ENCODE data around the gene ZNF768.
"Not testable (repeated sequence)": the region's sequence is repeated elsewhere in the genome, so short reads cannot be mapped to it uniquely, and the experiment has no call there.

The ZNF768 gene

DNA sequence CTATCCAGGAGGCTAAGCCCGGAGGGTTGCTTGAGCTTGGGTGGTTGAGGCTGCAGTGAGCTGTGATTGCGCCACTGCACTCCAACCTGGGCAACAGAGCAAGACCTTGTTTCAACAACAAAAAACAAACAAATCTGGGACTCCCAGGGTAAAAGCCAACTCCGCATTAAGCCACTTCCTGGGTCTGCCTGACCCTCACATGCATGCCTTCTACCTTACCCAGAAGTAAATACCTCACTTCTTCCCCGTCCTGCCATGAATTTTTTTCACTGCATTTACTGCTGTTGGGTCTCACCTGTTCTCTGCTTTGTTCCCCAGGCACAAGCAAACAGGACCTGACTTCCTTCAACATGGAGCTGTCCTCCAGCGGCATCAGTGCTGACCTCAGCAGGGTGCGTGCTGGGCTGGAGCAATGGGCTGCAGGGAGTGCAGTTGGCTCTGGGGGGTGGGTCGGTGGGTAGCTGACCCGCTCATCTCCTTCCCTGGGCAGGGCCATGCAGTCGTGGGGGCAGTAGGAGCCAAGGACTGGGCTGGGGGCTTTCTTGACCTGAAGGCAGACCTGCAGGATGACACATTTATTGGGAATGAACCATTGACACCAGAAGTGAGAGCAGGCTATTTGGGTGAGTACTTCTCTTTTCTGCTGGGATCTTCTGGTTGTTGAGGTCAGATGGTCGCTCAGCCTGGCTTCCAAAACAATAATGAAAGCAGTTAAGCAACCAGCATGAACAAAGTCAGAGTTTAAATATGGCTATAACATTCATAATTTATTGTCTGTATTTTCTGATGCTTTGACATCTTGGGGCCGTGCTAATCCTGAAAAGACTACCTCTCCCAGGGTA lies 37.4 kb downstream of the ZNF768 start:
- H3K9me3 Mint-ChIP-seq: no peaks in the 10 kb centered on the region
- no peak overlapping the region for H3K4me3 Mint-ChIP-seq
- no peak for DNase-seq (ENCODE audit: low spot score)
- peaks cover 69% of the 10 kb centered on the region for H3K36me3 Mint-ChIP-seq (ENCODE audit: low read depth)
- peaks cover 36% of the 10 kb centered on the region for H3K4me1 Mint-ChIP-seq (ENCODE audit: low read depth)
- H3K27ac Mint-ChIP-seq: no peak overlapping the region
- no peaks in the 10 kb centered on the region for H3K27me3 Mint-ChIP-seq (ENCODE audit: low read depth)

- no peak for DNase-seq (ENCODE audit: low spot score)
- Mint-ChIP-seq H3K27ac (no peak overlapping the region), H3K27me3 (ENCODE audit: low read depth) (no peaks in the 10 kb centered on the region), H3K4me3 (no peak overlapping the region), H3K4me1 (ENCODE audit: low read depth) (peaks cover 34% of the 10 kb centered on the region), H3K9me3 (no peaks in the 10 kb centered on the region), H3K36me3 (ENCODE audit: low read depth) (peaks cover 77% of the 10 kb centered on the region)
These were observed 40.4 kb downstream of the ZNF768 start for GRCh38 chr16:30485818-30486436.

DNA sequence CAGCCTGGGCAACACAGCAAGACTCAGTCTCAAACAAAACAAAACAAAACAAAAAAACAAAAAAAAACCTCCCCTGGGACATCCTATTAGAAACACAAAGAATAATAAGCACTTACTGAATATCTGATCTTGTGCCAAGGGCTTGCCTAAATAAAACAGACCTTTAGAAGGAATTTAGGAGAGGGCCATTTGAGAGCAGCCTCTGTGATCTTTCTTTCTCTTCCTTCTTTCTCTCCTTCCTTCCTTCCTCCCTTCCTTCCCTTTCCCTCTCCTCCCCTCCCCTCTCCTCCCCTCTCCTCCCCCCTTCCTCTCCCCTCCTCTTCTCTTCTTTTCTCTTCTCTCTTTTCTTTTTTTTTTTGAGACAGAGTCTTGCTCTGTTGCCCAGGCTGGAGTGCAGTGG lies 41.5 kb downstream of the ZNF768 start:
- H3K4me3 Mint-ChIP-seq: no peak overlapping the region
- H3K36me3 Mint-ChIP-seq (ENCODE audit: low read depth): peaks cover 76% of the 10 kb centered on the region

DNA sequence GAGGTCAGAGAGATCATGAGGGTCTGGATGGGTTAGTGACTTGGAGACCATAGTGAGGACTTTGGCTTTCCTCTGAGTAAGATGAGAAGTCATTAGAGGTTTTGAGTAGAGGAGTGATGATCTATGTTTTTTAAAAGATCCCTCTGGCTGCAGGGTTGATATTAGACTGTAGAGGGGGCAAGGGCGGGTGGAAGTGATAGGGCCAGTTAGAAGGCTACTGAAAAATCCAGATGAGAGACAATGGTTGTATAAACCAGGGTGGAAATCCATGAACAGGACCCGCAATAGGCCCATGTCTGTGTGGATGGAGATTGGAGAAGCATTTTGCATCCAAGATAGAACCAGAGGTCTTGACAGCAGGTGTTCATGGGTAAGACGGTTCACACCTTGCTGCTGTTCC lies 44.0 kb downstream of the ZNF768 start:
- no peaks in the 10 kb centered on the region for H3K9me3 Mint-ChIP-seq
- H3K27ac Mint-ChIP-seq: peak overlapping the region; percentile 75
- peaks cover 34% of the 10 kb centered on the region for H3K4me1 Mint-ChIP-seq (ENCODE audit: low read depth)
- DNase-seq (ENCODE audit: low spot score): no peak
- peaks cover 77% of the 10 kb centered on the region for H3K36me3 Mint-ChIP-seq (ENCODE audit: low read depth)
- H3K4me3 Mint-ChIP-seq: peak overlapping the region; percentile 33
- no peaks in the 10 kb centered on the region for H3K27me3 Mint-ChIP-seq (ENCODE audit: low read depth)

More for the DNA sequence above, 41.5 kb downstream of the ZNF768 start:
- Mint-ChIP-seq H3K27me3 (ENCODE audit: low read depth) (no peaks in the 10 kb centered on the region), H3K9me3 (no peaks in the 10 kb centered on the region), H3K27ac (no peak overlapping the region), H3K4me1 (ENCODE audit: low read depth) (peaks cover 33% of the 10 kb centered on the region)
- no peak for DNase-seq (ENCODE audit: low spot score)

DNA sequence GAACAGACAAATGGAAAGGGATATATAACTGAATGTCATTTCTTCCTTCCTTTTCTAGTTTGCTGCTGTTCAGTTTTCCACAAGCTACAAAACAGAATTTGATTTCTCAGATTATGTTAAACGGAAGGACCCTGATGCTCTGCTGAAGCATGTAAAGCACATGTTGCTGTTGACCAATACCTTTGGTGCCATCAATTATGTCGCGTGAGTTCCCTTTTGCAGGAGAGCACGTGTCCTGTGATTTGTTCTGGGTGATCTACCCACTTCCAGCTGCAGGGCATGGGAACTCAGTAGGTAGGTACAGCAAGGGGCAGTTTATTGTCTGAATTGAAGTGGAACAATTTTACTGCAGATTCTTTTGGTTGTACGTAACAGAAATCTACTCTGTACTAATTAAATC lies 45.0 kb downstream of the ZNF768 start:
- Mint-ChIP-seq H3K4me3 (no peak overlapping the region), H3K9me3 (no peaks in the 10 kb centered on the region), H3K27me3 (ENCODE audit: low read depth) (no peaks in the 10 kb centered on the region), H3K4me1 (ENCODE audit: low read depth) (peaks cover 39% of the 10 kb centered on the region), H3K36me3 (ENCODE audit: low read depth) (peaks cover 79% of the 10 kb centered on the region), H3K27ac (peak overlapping the region; percentile 45)
- no peak for DNase-seq (ENCODE audit: low spot score)

GRCh38 chr16:30478766-30479478 lies 47.4 kb downstream of the ZNF768 start:
- no peak for DNase-seq (ENCODE audit: low spot score)
- H3K27me3 Mint-ChIP-seq (ENCODE audit: low read depth): no peaks in the 10 kb centered on the region
- H3K4me3 Mint-ChIP-seq: peak overlapping the region; percentile 47
- peaks cover 44% of the 10 kb centered on the region for H3K4me1 Mint-ChIP-seq (ENCODE audit: low read depth)
- peak overlapping the region; percentile 16 for H3K27ac Mint-ChIP-seq
- H3K9me3 Mint-ChIP-seq: no peaks in the 10 kb centered on the region
- peaks cover 80% of the 10 kb centered on the region for H3K36me3 Mint-ChIP-seq (ENCODE audit: low read depth)

DNA sequence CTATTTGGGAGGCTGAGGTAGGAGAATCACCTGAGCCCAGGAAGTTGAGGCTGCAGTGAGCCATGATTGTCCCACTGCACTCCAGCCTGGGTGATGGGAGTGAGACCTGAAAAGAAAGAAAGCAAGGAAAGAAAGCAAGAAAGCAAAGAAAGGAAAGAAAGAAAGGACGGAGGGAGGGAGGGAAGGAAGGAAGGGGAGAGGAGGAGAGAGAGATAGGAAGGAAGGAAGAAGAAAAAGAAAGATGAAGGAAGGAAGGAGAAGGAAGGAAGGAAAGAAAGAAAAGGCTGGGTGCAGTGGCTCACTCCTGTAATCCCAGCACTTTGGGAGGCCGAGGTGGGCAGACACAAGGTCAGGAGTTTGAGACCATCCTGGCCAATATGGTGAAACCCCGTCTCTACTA lies 48.6 kb downstream of the ZNF768 start:
- peaks cover 81% of the 10 kb centered on the region for H3K36me3 Mint-ChIP-seq (ENCODE audit: low read depth)
- H3K4me1 Mint-ChIP-seq (ENCODE audit: low read depth): peaks cover 43% of the 10 kb centered on the region
- DNase-seq (ENCODE audit: low spot score); H3K27me3 Mint-ChIP-seq (ENCODE audit: low read depth); H3K9me3 Mint-ChIP-seq: not testable (repeated sequence)
- H3K27ac Mint-ChIP-seq: peak overlapping the region; percentile 83
- H3K4me3 Mint-ChIP-seq: peak overlapping the region; percentile 48

DNA sequence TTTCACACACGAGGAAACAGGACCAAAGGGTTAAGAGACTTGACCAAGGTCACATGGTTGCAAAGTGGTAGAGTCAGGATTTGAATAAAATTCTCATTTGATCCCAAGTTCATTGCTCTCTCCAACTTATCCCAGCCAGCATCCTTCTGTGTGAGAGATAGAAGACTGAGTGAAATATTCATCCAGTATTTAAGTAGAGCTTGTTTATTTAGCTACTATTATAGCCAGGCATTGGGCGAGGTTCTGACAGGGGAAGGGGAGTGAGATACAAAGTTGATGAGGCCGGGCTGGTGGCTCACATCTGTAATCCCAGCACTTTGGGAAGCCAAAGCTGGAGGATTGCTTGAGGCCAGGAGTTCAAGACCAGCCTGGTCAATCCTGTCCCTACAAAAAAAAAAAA lies 49.4 kb downstream of the ZNF768 start:
- Mint-ChIP-seq H3K4me3 (peak overlapping the region; percentile 48), H3K9me3 (no peaks in the 10 kb centered on the region), H3K27me3 (ENCODE audit: low read depth) (no peaks in the 10 kb centered on the region), H3K36me3 (ENCODE audit: low read depth) (peaks cover 80% of the 10 kb centered on the region), H3K4me1 (ENCODE audit: low read depth) (peaks cover 42% of the 10 kb centered on the region), H3K27ac (peak overlapping the region; percentile 83)
- DNase-seq (ENCODE audit: low spot score): no peak

- no peaks in the 10 kb centered on the region for H3K27me3 Mint-ChIP-seq (ENCODE audit: low read depth)
- H3K9me3 Mint-ChIP-seq: no peaks in the 10 kb centered on the region
- no peak for DNase-seq (ENCODE audit: low spot score)
- H3K4me1 Mint-ChIP-seq (ENCODE audit: low read depth): peaks cover 44% of the 10 kb centered on the region
- peak overlapping the region; percentile 97 for H3K4me3 Mint-ChIP-seq
- H3K36me3 Mint-ChIP-seq (ENCODE audit: low read depth): peaks cover 62% of the 10 kb centered on the region
- peak overlapping the region; percentile 77 for H3K27ac Mint-ChIP-seq
These were observed 51.7 kb downstream of the ZNF768 start for GRCh38 chr16:30474684-30475083.

DNA sequence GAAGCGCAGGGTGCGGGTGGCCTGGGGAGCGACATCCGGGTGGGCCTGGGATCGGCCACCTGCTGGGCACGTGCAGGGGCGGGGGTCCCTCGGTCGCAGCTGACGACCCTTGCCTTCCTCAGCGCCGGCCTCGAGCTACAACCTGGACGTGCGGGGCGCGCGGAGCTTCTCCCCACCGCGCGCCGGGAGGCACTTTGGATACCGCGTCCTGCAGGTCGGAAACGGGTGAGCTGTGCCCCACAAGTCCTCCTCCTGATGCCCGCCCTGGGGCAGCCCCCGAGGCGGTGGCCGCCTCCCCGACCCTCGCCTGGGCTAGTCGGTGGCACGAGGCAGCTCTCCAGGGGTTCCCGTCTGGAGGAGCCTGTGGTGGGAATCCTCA lies 52.3 kb downstream of the ZNF768 start:
- H3K36me3 Mint-ChIP-seq (ENCODE audit: low read depth): peaks cover 58% of the 10 kb centered on the region
- H3K27ac Mint-ChIP-seq: no peak overlapping the region
- no peak for DNase-seq (ENCODE audit: low spot score)
- no peaks in the 10 kb centered on the region for H3K27me3 Mint-ChIP-seq (ENCODE audit: low read depth)
- H3K4me1 Mint-ChIP-seq (ENCODE audit: low read depth): peaks cover 47% of the 10 kb centered on the region
- peak overlapping the region; percentile 97 for H3K4me3 Mint-ChIP-seq
- H3K9me3 Mint-ChIP-seq: no peaks in the 10 kb centered on the region

All from T-helper 2 cell treated with Interferon-gamma antibody and Interleukin-4, amounts not matched to agents 5 μg/mL and 100 μg/mL, for 36 hours (primary cell).